HepG2 (cell line): ENCODE measurements around the gene ZNF160. TPM values are rescaled to one million over a fixed set of nuclear protein-coding genes. Genes with fewer than 3 reads are reported as not detected.

Source experiments
- ATAC-seq: fragments of 200-7000 bp; cut with Tn5 transposase; 3 replicates; pipeline ENCODE4 v1.9.1; 2020; ENCODE audit warnings: mild to moderate bottlenecking, moderate library complexity
- BruUV-seq: library from RNA; stranded (reverse); fragments of 400-500 nt; replicated peaks from 2 replicates; lab custom pipeline; 2021; lab: Mats Ljungman, UMichigan
- CTCF ChIA-PET: fragments of 300-600 bp; formaldehyde crosslinking; extraction: SDS; loops from one replicate; lab custom pipeline; 2021; ENCODE audit warnings: low total read pairs, inconsistent platforms, low intra/inter-chr PET ratio; lab: Yijun Ruan, JAX
- POLR2A ChIA-PET: fragments of 350-600 bp; sonication (Branson Sonifier 250); formaldehyde crosslinking; loops from one replicate; lab custom pipeline; 2020; ENCODE audit warnings: antibody characterized with exemption, inconsistent platforms; lab: Yijun Ruan, JAX
- DNase-seq: peaks from one replicate; pipeline ENCODE4 v3.0.0-alpha.2; 2015; ENCODE audit warnings: low spot score
- FAIRE-seq: peaks from 3 replicates; lab custom pipeline; 2011; peaks lifted over from hg19 to GRCh38; lab: Jason Lieb, UNC
- H2AFZ ChIP-seq: one replicate; pipeline ENCODE4 v1.6.1; 2011; ENCODE audit warnings: low read length, inconsistent platforms
- H3K27ac ChIP-seq: fragments of 300-600 bp; 3 replicates; pipeline ENCODE4 v1.8.0; 2011; ENCODE audit warnings: mixed run types, mild to moderate bottlenecking, mixed read lengths, low read length, inconsistent platforms; ENCODE audit not compliant: insufficient read depth; ENCODE audit errors: extremely low read length
- H3K27me3 ChIP-seq, 2 experiments: fragments of 200-600 bp in 1 of 2; 2 replicates in 1 of 2; 3 replicates in 1 of 2; pipeline versions ENCODE4 v1.6.0 to v1.8.0; 2011; ENCODE audit warnings: low read length in 2 of 2, mild to moderate bottlenecking in 2 of 2, moderate library complexity in 2 of 2, inconsistent platforms in 1 of 2; ENCODE audit not compliant: insufficient read depth in 2 of 2, control insufficient read depth in 1 of 2
- H3K36me3 ChIP-seq, 2 experiments: fragments of 200-600 bp in 1 of 2; replicated peaks in 1 of 2; 2 replicates in 1 of 2; 3 replicates in 1 of 2; pipeline versions ENCODE4 v1.5.1 to v1.8.0; 2011; ENCODE audit warnings: low read length in 2 of 2, inconsistent platforms in 1 of 2; ENCODE audit not compliant: insufficient read depth in 2 of 2, control insufficient read depth in 1 of 2
- H3K4me1 ChIP-seq: 2 replicates; pipeline ENCODE4 v1.5.1; 2012; ENCODE audit warnings: low read length, inconsistent platforms; ENCODE audit not compliant: insufficient read depth
- H3K4me2 ChIP-seq: 2 replicates; pipeline ENCODE4 v1.6.0; 2011; ENCODE audit warnings: low read depth, low read length, inconsistent platforms
- H3K4me3 ChIP-seq, 3 experiments: fragments of 200-600 bp in 1 of 3; sonication (generic), shearing (Covaris generic) in 1 of 3; replicated peaks in 1 of 3; 2 replicates each; pipeline ENCODE4 v1.5.1; 2011 to 2016; ENCODE audit warnings: low read length in 3 of 3, inconsistent platforms in 2 of 3, low read depth in 2 of 3, mild to moderate bottlenecking in 2 of 3, control low read depth in 1 of 3, mixed read lengths in 1 of 3; ENCODE audit not compliant: insufficient read depth in 1 of 3
- H3K79me2 ChIP-seq: one replicate; pipeline ENCODE4 v1.6.1; 2011; ENCODE audit warnings: low read length, inconsistent platforms; ENCODE audit not compliant: insufficient read depth
- H3K9ac ChIP-seq: 2 replicates; pipeline ENCODE4 v1.6.0; 2011; ENCODE audit warnings: mild to moderate bottlenecking, low read depth, low read length, inconsistent platforms; ENCODE audit not compliant: insufficient read depth
- H3K9me3 ChIP-seq: 2 replicates; pipeline ENCODE4 v1.5.1; 2012; ENCODE audit warnings: mild to moderate bottlenecking, low read length
- H4K20me1 ChIP-seq: 2 replicates; pipeline ENCODE4 v1.6.0; 2011; ENCODE audit warnings: inconsistent platforms, mild to moderate bottlenecking, low read length, moderate library complexity; ENCODE audit not compliant: insufficient read depth
- ATF6 ChIP-seq: sonication (generic); formaldehyde crosslinking; conservative IDR thresholded peaks from 2 replicates; pipeline ENCODE4 v1.4.0; 2020; ENCODE audit warnings: missing genetic modification reagents
- ATF7-NPFF ChIP-seq: sonication (generic); formaldehyde crosslinking; IDR thresholded peaks from 2 replicates; pipeline ENCODE4 v1.8.1; 2023; ENCODE audit warnings: mild to moderate bottlenecking, low read depth, missing genetic modification reagents, moderate library complexity
- CEBPB ChIP-seq: IDR thresholded peaks from 2 replicates; pipeline ENCODE4 v1.6.1; 2011; ENCODE audit warnings: low read depth, low read length, improper control_type of control experiment, borderline replicate concordance
- HMGA1 ChIP-seq: sonication (generic); formaldehyde crosslinking; conservative IDR thresholded peaks from 2 replicates; pipeline ENCODE4 v1.4.0; 2020; ENCODE audit warnings: missing genetic modification reagents
- MLLT10 ChIP-seq: sonication (generic); formaldehyde crosslinking; IDR thresholded peaks from 2 replicates; pipeline ENCODE4 v1.4.0; 2020; ENCODE audit warnings: missing genetic modification reagents
- NFRKB ChIP-seq: fragments of 450-650 bp; IDR thresholded peaks from 2 replicates; pipeline ENCODE4 v1.6.1; 2017
- ONECUT2 ChIP-seq: sonication (generic); formaldehyde crosslinking; IDR thresholded peaks from 2 replicates; pipeline ENCODE4 v1.4.0; 2020; ENCODE audit warnings: missing genetic modification reagents
- SIN3A ChIP-seq: IDR thresholded peaks from 2 replicates; pipeline ENCODE4 v1.6.1; 2011; ENCODE audit warnings: low read depth, mild to moderate bottlenecking, control low read depth, low read length, borderline replicate concordance
- TSC22D2 ChIP-seq: sonication (generic); formaldehyde crosslinking; IDR thresholded peaks from 2 replicates; pipeline ENCODE4 v1.5.1; 2020; ENCODE audit warnings: missing genetic modification reagents, mild to moderate bottlenecking, borderline replicate concordance
- ZMYM3 ChIP-seq: sonication (generic); formaldehyde crosslinking; IDR thresholded peaks from 2 replicates; pipeline ENCODE4 v1.5.1; 2020; ENCODE audit warnings: mild to moderate bottlenecking, missing genetic modification reagents
- ZNF333 ChIP-seq: sonication (generic); formaldehyde crosslinking; IDR thresholded peaks from 2 replicates; pipeline ENCODE4 v1.4.0; 2020; ENCODE audit warnings: mild to moderate bottlenecking, missing genetic modification reagents, borderline replicate concordance
- ZNF598 ChIP-seq: sonication (generic); formaldehyde crosslinking; IDR thresholded peaks from 2 replicates; pipeline ENCODE4 v1.5.1; 2020; ENCODE audit warnings: mild to moderate bottlenecking, missing genetic modification reagents, borderline replicate concordance
- ZSCAN20 ChIP-seq: sonication (generic); formaldehyde crosslinking; IDR thresholded peaks from 2 replicates; pipeline ENCODE4 v1.4.0; 2020; ENCODE audit warnings: missing genetic modification reagents, mild to moderate bottlenecking, borderline replicate concordance
- WGBS: methylation state at CpG from one replicate; pipeline ENCODE4 v1.1.6; 2017; ENCODE audit warnings: low lambda C conversion rate; 5-methylcytosine and 5-hydroxymethylcytosine counted together
- in situ Hi-C: cut with HindIII; loops from 2 replicates; pipeline ENCODE4 v1.10.0; 2017; ENCODE audit warnings: low pct_unique_long_range_greater_than_20kb; ENCODE audit not compliant: extremely low pct_ligation_motif_present
- intact Hi-C: fragments of 100-400 bp; cut with micrococcal nuclease; formaldehyde crosslinking; loops from one replicate; pipeline ENCODE4 v1.10.0; 2022; ENCODE audit not compliant: unreplicated experiment
- polyA plus RNA-seq, 8 experiments: library from polyadenylated mRNA; depleted of rRNA in 3 of 8; stranded (reverse) in 7 of 8; unstranded in 1 of 8; fragments of >200 nt; fragmentation: Illumina TruSeq in 4 of 8; extraction: Trizol in 4 of 8; gene quantifications; 2 replicates each; pipeline versions ENCODE4 v1.2.1 to v1.2.3, GENCODE V29; 2011 to 2016; ENCODE audit warnings: low read depth in 4 of 8, missing spikeins in 1 of 8, mixed read lengths in 1 of 8; ENCODE audit not compliant: insufficient read depth in 1 of 8
- total RNA-seq, 5 experiments: library from RNA; depleted of rRNA; stranded (reverse); fragments of >200 nt; fragmentation: Illumina TruSeq; extraction: Trizol; gene quantifications; 2 replicates each; pipeline ENCODE4 v1.2.3, GENCODE V29; 2016; ENCODE audit warnings: low read depth in 1 of 5
- TF ChIP-seq, protein P1 (sequence below): sonication (generic); formaldehyde crosslinking; IDR thresholded peaks from 2 replicates; pipeline ENCODE4 v1.4.0; 2020; ENCODE audit warnings: mild to moderate bottlenecking, missing genetic modification reagents

The ZNF160 gene
- total and polyA plus RNA-seq, 2 of the 13 experiments (the other 11 are each of a cell fraction or from before 2014, with no cell fraction given) = 8.4 to 12.1 TPM

DNA sequence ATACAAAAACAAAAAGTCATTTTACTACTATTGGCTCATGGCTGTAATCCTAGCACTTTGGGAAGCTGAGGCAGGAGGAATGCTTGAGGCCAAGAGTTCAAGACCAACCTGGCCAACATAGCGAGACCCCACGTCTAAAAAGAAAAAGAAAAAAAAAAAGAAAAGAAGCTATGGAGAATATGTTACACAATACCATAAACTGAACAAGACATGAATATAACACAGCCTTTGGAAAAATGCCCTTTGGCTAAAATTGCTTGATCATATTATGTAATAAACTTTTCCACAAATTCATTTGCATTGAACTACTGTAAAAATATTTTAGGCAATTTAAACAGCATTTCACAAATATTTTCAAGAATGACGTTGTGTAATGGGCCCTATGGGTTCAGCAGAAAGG, 33.2 kb upstream of the ZNF160 start:
- Histone ChIP-seq H3K4me3 (no peak overlapping the region), H3K27ac (no peak overlapping the region), H3K36me3 (no peaks in the 10 kb centered on the region; a peak in 1 of 5 replicates), H2AFZ (no peak overlapping the region), H3K9me3 (peaks cover 69% of the 10 kb centered on the region), H3K4me1 (no peaks in the 10 kb centered on the region), H4K20me1 (no peaks in the 10 kb centered on the region), H3K9ac (no peak overlapping the region), H3K79me2 (no peaks in the 10 kb centered on the region), H3K4me2 (no peak overlapping the region), H3K27me3 (no peaks in the 10 kb centered on the region)
- in situ Hi-C loops (no loop called here), intact Hi-C loops (no loop called here)
- ATAC-seq (no peak), FAIRE-seq (no peak), DNase-seq (no peak)
- 24% methylated on average over 3 of the region's 3 CpGs for WGBS
- CTCF ChIA-PET = no interaction called here
- BruUV-seq = no TSS peak
- no peak for TF ChIP-seq ZNF333 (CRISPR knock-in tag)
- TF ChIP-seq CEBPB = 0 out of 2 replicates have a peak, but pooled peaks have one; percentile 29
- POLR2A ChIA-PET = no interaction called here

GRCh38 chr19:53132141-53132991, 29.1 kb upstream of the ZNF160 start, which contains the start of gene ZNF415:
ZNF415 (minus strand) TSS chr19:53132910; CDS start chr19:53122676, 10,234 bp downstream.
- no peak within 1 kb of the TSS for H3K4me3 ChIP-seq
- FAIRE-seq (no peak), ATAC-seq (no peak), DNase-seq (no peak)
- H3K9ac ChIP-seq = no peak within 1 kb of the TSS
- H3K27ac ChIP-seq = no peak within 1 kb of the TSS
- intact Hi-C loops (no loop called here), in situ Hi-C loops (no loop called here)
- no peak within 1 kb of the TSS for H2AFZ ChIP-seq
- 0 out of 2 replicates have a peak within 1 kb of the TSS, but pooled peaks have one; percentile 0 for H3K4me2 ChIP-seq
- H3K79me2 ChIP-seq = no peaks in the 10 kb centered on the region
- H4K20me1 ChIP-seq = no peaks in the 10 kb centered on the region
- H3K4me1 ChIP-seq = peaks cover 13% of the 10 kb centered on the region
- H3K9me3 ChIP-seq = peaks cover 31% of the 10 kb centered on the region
- no peaks in the 10 kb centered on the region for H3K36me3 ChIP-seq
- POLR2A ChIA-PET = no interaction called here
- H3K27me3 ChIP-seq = no peaks in the 10 kb centered on the region
- WGBS = 56% methylated on average over 47 of the region's 51 CpGs
- CTCF ChIA-PET = no interaction called here
- BruUV-seq = no TSS peak
- TF ChIP-seq TSC22D2 (CRISPR knock-in tag) (no peak), HMGA1 (CRISPR knock-in tag) (no peak), MLLT10 (CRISPR knock-in tag) (no peak), ZSCAN20 (no peak), ZMYM3 (CRISPR knock-in tag) (no peak), SIN3A (no peak), NFRKB (no peak), ONECUT2 (no peak), ATF6 (CRISPR knock-in tag) (no peak), ATF7-NPFF (no peak), ZNF598 (no peak)
- TF ChIP-seq, protein P1, sequence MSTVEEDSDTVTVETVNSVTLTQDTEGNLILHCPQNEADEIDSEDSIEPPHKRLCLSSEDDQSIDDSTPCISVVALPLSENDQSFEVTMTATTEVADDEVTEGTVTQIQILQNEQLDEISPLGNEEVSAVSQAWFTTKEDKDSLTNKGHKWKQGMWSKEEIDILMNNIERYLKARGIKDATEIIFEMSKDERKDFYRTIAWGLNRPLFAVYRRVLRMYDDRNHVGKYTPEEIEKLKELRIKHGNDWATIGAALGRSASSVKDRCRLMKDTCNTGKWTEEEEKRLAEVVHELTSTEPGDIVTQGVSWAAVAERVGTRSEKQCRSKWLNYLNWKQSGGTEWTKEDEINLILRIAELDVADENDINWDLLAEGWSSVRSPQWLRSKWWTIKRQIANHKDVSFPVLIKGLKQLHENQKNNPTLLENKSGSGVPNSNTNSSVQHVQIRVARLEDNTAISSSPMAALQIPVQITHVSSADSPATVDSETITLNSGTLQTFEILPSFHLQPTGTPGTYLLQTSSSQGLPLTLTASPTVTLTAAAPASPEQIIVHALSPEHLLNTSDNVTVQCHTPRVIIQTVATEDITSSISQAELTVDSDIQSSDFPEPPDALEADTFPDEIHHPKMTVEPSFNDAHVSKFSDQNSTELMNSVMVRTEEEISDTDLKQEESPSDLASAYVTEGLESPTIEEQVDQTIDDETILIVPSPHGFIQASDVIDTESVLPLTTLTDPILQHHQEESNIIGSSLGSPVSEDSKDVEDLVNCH = no peak
